Activated CD4-positive, CD25-positive, alpha-beta regulatory T cell treated with anti-CD3 and anti-CD28 coated beads, Interleukin-2, amount 50 U/mL, for 72 hours (primary cell): ENCODE measurements around the gene FGFR4.

Experiments used
- DNase-seq: peaks from one replicate; pipeline ENCODE4 v3.0.0; 2021

The FGFR4 gene

DNA sequence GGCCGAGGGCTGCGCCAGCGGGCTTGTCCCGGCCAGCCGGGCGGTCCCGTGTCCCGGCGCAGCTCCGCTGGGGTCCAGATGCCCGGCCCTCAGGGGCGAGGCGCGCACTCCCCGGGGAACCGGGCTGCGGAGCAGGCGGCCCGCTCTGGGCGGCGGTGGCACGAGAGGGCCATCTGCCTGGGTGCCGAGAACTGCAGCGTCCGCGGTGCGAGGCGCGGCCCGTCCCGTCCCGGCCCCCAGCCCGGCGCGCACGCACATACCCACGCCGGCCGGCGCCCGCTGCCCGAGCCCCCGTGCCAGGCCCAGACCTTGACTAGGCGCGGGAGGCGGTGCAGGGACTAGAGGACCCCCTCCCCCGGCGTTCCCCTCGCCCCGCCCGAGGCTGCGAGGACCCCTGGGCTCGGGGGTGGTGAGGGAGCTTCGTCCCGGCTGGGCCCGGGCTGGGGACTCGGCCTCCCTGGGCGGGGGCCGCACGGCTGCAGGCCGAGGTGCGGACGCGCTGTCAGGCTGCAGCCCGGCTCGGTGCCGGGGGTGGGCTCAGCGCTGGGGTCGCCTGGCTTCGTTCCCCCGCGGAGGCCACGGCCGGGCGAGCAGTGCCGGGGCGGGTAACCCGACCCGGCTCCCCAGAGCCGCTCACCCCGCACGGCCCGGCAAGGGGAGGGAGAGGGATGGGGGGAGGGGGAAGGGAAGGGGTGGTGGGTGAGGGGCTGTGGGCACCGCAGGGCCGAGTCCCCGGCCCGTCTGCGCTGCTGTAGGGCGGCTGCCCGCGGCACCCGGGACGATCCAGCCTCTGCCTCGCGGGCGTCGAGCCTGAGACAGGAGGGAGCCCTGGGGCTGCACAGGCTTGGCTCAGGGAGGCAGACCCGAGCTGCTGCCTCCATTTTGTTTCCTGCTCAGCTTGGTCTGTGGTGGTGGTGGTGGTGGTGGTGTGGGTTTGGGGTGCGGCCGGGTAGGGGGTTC, 45.7 kb downstream of the FGFR4 start:
- no peak for DNase-seq

DNA sequence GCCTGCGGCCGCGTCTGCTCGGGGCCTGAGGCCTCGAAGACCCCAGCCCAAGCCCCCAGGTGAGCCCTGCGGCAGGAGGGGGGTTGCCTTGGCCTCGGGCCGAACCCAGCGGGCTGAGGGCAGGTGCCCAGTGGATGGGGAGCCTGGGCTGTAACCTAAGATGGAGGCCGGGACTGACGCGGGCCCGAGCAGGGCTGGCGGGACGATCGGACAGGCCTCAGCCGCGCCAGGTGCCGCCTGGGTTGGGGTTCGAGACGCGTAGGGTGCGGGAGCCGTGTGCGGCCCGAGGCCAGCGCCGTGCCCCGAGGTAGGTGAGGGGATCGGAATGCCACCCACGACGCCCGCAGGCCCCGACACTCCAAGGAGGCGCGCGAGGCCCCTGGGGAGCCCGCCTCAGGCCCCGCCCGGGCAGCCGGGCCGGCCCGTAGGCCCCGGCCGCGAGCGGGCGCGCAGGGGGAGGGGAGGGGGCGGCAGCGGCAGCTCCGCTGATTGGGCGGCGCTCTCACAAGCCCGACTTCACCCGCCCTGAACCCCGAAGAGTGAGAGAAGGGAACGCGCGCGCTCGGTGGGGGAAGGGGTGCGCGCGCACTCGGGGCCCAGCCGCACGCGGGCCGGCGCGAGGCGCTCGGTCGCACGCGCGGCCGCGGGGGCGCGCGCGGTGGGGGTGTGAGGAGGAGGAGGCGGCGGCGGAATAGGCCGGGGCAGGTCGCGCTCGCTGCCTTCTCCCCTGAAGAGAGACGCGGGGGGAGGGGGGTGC, 46.6 kb downstream of the FGFR4 start, which contains the start of gene NSD1:
TSS of gene NSD1 (plus strand) at position 678 of the 757 bp plus-strand sequence. CDS start 1,331 bp downstream, outside the sequence.
- peak; percentile 93 for DNase-seq

DNA sequence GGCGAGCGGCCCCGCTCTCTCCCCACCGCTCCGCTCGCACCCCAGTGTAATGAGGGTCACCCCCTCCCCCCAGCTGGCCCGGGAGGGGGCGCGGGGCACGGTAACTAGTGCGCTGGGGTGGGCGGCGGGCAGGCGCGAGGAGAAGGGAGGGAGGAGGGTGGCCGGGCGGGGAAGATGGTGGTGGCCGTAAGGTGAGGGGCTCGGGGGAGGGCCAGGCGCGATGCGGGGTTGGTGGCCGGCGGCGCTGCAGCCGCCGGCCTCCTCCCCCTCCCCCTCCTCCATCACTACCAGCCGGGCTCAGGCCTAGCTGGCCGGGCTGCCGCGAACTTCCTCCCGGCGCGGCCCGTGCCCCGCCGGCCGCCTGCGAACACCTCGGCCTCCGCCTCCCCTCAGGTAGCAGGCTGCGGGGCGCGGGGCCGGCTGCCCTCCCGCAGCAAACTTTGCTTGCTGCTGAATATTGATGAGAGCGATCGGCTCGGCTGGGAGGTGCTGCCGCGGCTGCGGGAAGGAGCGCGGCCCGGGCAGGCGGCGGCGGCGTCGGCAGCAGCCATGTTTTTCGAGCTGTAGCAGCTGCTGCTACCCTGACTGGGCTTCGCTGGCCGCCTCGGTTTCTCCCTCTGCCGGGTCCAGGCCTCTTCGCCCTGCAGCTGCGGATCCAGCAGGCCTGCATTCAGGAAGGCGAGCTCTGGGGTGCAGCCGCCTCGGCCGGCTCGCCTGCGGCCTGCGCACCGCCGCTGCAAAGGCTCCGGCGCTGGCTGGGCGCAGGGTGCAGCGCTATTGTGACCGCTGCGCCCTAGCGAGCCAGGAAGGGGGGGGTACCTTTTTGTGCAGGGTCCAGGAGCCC, 47.4 kb downstream of the FGFR4 start:
- peak; percentile 69 for DNase-seq

DNA sequence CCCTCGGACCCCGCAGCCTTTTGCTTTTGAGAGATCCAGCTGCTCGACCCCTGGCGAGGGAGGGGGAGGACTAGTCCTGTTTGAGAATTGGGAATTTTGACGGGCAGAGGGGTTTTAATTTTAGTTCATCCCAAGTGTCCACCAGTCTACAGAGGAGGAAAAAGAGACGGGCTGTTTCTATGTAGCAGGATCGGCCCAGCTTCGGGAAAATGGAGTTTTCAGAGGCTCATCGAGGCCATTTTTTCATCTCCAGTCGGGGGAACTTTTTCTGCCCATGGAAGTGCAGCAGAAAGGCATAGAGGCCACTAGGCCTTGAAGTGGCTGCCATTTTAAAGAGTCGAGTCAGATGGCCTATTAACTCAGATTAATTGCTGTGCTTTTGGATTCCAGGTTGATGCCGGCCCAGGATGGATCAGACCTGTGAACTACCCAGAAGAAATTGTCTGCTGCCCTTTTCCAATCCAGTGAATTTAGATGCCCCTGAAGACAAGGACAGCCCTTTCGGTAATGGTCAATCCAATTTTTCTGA, 48.0 kb downstream of the FGFR4 start:
- no peak for DNase-seq

DNA sequence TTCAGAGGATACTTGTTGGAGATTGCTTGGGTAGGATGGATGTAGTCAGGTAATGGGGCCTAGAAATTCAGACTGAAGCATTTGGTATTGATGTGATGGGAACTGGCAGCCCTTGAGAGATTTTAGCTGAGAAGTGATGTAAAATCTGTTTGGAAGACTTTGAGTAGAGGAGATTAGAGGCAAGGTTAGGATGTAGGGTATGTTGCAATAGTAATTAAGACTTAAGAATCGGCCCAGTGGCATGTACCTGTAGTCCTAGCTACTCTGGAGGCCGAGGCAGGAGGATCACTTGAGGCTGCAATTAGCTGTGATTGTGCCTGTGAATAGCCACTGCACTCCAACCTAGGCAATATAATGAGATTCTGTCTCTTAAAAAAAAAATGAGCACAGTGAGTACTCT, 53.6 kb downstream of the FGFR4 start:
- no peak for DNase-seq

DNA sequence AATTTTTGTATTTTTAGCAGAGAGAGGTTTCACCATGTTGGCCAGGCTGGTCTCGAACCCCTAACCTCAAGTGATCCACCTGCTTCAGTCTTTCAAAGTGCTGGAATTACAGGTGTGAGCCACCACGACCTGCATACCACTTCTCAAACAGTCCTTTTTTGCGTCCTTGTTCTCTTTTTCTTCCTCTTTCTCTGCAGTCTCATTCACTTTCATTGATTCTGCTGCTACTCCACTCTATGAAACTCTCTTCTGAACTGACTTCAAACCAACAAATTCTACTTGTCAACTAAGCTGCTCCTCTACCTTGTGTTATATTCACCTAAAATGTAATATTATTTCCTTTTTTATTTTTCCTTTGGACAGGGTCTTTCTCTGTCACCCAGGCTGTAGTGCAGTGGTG, 54.8 kb downstream of the FGFR4 start:
- DNase-seq = no peak

DNA sequence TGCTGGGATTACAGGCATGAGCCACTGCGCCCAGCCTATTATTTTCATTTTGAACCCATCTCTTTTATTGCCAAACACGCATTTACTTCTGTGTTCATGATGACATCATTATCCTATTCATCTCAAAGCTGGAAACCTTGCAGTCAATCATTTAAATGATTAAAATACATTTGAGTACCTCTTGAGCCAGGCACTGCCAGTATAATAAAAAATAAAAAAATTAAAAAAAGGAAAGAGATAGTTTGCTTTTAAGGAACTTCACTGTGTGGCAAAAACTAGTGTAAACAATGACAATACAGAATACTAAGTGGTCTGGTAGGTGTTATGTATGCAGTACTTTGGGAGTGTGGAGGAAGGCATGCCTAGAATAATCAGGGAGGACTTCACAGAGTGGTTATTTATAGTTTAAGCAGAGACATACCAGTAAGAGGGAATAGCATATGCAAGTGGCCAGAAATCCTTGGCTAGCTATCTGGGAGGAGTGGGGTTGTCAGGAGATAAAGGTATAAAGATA, 55.4 kb downstream of the FGFR4 start:
- no peak for DNase-seq

DNA sequence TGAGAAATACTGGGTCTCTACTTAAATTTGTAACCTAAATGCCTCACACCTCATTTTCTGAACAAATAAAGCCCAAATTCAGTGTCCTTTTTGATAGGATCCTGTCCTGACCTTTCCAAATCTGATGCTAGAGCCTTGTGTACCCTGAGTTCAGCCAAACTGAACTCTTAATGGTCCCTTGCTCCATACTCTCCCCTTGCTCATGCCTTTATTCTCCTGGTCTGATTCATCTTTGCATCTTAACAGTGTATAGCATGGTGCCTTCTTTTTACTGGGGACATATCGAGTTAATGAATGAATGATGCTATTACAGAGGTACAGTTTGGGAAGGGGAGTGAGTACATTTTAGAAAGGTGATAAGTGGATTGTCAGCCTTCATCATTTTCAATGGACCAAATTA, 56.1 kb downstream of the FGFR4 start:
- DNase-seq = no peak

DNA sequence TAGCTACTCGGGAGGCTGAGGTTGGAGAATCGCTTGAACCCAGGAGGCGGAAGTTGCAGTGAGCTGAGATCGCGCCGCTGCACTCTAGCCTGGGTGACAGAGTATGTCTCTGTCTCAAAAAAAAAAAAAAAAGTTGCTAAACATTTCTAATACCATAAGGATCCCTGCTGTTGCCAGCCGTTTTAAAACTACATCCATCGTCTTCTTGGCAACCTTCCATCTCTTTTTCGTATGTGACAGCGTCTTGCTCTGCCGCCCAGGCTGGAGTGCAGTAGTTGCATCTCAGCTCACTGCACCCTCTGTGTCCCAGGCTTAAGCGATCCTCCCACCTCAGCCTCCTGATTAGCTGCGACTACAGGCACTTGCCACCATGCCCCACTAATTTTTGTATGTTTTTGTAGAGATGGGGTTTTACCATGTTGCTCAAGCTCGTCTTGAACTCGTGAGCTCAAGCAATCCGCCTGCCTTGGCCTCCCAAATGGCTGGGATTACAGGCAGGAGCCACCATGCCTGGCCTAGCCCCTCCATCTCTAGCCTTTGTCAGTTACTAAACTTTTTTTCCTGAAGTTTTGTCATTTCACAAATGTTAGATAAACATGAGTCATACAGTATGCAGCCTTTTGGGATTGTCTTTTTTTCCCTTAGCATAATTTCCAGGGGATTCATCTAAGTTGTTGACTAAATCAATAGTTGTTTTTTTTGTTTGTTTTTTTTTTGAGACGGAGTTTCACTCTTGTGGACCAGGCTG, 60.4 kb downstream of the FGFR4 start:
- no peak for DNase-seq
